ENCODE results near the gene ATP6V0A1.
"Not testable (repeated sequence)": the region's sequence is repeated elsewhere in the genome, so short reads cannot be mapped to it uniquely, and the experiment has no call there.

Gene ATP6V0A1

GRCh38 chr17:42541041-42541833 lies 82.6 kb downstream of the ATP6V0A1 start:
- DNase-seq = no peak

GRCh38 chr17:42543190-42544079 lies 84.8 kb downstream of the ATP6V0A1 start:
- DNase-seq = no peak

- DNase-seq = no peak
These were observed 86.2 kb downstream of the ATP6V0A1 start for GRCh38 chr17:42544874-42545283.

GRCh38 chr17:42545755-42546505 lies 87.3 kb downstream of the ATP6V0A1 start:
- not testable (repeated sequence) for DNase-seq

- no peak for DNase-seq
These were observed 88.4 kb downstream of the ATP6V0A1 start for GRCh38 chr17:42547001-42547461.

GRCh38 chr17:42547698-42548069 lies 89.0 kb downstream of the ATP6V0A1 start:
- DNase-seq = no peak

- DNase-seq = peak in 1 of 4 experiments; percentile 25
These were observed 89.6 kb downstream of the ATP6V0A1 start for GRCh38 chr17:42548070-42548837.

- DNase-seq = no peak
These were observed 90.5 kb downstream of the ATP6V0A1 start for GRCh38 chr17:42548993-42549755.

- DNase-seq = not testable (repeated sequence)
These were observed 94.1 kb downstream of the ATP6V0A1 start, which contains the start of gene HSD17B1 for GRCh38 chr17:42552736-42553135. Gene HSD17B1 (plus strand): TSS chr17:42552923. CDS start chr17:42552934, 11 bp downstream.

- DNase-seq = peak in 1 of 4 experiments; percentile 10
These were observed 94.6 kb downstream of the ATP6V0A1 start for GRCh38 chr17:42553161-42553818.

GRCh38 chr17:42553866-42554249 lies 95.2 kb downstream of the ATP6V0A1 start:
- DNase-seq = peak in 1 of 4 experiments; percentile 26

GRCh38 chr17:42554250-42555121 lies 95.8 kb downstream of the ATP6V0A1 start:
- DNase-seq = peak; percentile 71 to 89 (median 82)

- DNase-seq = no peak
These were observed 96.5 kb downstream of the ATP6V0A1 start for GRCh38 chr17:42555122-42555622.

GRCh38 chr17:42555961-42556617 lies 97.4 kb downstream of the ATP6V0A1 start:
- DNase-seq = not testable (repeated sequence)

GRCh38 chr17:42559075-42559474 lies 100.4 kb downstream of the ATP6V0A1 start:
- DNase-seq = no peak

GRCh38 chr17:42560246-42560645 lies 101.6 kb downstream of the ATP6V0A1 start:
- no peak for DNase-seq

GRCh38 chr17:42561897-42562387 lies 103.3 kb downstream of the ATP6V0A1 start, which contains the start of gene COASY:
Gene COASY (plus strand): TSS chr17:42562148. CDS start chr17:42562623, 475 bp downstream.
- peak; percentile 98 to 99 (median 98) for DNase-seq

Data from suppressor macrophage (primary cell).